ENCODE measurements around the gene SUN2.

SUN2 gene

GRCh38 chr22:38696606-38697424 is 59.0 kb downstream of the SUN2 start:
- no peak for DNase-seq (ENCODE audit: low spot score)

DNA sequence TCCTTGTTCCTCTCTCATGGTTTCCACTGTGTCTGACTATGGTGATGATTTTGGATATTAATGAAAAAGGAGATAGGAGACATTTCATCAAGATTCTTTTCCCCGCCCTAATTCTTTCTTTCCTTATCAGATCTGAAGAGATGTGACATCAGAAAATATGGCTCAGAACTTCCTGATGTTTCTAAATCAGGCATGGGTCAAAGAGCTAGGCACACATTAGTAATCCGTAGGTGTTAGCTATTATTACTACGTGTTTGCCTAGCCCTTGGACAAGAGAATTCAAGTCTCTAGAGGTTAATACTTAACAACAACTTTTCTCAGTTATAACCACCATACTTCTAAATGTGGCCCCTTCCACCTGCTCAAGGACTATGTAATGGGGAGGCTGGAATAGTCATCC is 60.9 kb downstream of the SUN2 start:
- DNase-seq (ENCODE audit: low spot score) = no peak

- DNase-seq (ENCODE audit: low spot score) = no peak
Observed at GRCh38 chr22:38694049-38694448, 61.7 kb downstream of the SUN2 start.

- no peak for DNase-seq (ENCODE audit: low spot score)
Observed at GRCh38 chr22:38689651-38690050, 66.1 kb downstream of the SUN2 start.

DNA sequence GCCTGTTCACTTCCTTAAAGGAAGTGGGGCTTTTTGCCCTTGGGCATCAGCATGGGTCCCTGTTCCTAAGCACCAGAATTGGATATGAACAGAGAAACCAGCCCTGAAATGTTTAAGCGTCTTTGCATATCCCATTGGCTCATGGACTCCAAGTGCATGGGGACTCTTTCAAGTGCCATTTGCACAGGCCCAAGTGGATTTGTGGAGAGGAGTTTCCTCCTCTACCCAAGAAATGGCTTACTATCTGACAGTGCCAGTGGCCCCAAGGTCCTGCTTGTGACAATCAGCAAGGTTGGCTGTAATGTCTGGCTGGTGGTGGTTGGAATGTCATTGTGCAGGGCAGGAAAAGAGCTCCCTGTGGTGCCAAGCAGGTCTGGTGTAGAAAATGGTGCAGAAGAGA is 70.0 kb downstream of the SUN2 start:
- DNase-seq (ENCODE audit: low spot score) = no peak

DNA sequence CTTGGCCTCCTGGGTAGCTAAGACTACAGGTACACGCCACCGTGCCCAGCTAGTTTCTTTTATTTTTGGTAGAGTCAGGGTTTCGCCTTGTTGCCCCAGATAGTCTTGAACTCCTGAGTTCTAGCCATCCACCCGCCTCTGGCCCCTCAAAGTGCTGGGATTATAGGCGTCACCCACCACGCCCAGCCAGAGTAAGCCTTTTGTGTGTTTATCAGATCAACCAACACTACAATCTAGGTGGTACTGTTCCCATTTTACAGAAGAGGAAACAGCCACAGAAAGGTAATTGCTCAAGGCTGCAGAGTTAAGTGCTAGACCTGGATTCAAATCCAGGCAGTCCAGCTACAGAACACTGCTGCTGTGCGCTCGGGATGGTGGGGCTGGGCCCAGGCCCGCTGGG is 70.9 kb downstream of the SUN2 start:
- DNase-seq (ENCODE audit: low spot score) = no peak

All from left forelimb (tissue), 1 donor.